GM18868 (cell line): ENCODE data around the gene DDX39A.
"Not testable (repeated sequence)": the region's sequence is repeated elsewhere in the genome, so short reads cannot be mapped to it uniquely, and the experiment has no call there.

Experiments used
- ATAC-seq: cut with Tn5 transposase; IDR thresholded peaks from one replicate; pipeline ENCODE4 v1.9.1; 2021; ENCODE audit warnings: mild to moderate bottlenecking, moderate library complexity; ENCODE audit not compliant: unreplicated experiment

The DDX39A gene

DNA sequence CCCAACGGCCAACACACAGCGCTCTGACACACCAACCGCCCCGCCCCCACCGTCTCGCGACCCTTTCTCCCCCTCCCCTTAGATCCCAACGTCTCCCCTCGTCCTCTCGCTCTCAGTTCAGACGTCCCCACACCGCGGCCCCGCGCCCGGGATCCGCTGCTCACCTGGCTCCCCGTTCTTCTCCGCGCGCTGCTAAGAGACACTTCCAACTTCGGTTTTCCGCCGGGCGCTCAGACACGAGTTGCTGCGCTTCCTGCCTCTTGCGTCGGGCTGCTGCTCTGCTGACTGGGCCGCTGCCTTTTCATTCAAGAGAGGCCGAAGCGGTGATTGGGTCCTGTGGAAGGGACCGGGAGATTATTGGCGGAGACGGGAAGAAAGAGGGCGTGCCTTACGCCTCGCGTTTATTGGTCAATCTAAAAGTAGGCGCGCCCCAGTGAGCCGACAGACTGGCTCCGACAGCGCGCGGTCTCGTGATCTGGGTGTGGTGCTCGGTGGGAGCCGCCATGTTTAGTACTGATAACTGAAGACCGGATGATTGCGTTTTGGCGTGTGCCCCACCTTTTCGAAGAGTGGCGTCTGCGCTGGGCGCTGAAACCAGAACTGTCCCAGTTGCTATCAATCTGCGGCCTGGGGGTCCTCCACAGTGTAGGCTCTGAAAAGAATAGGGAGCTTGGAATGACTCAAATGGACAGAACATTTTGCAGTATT lies at the start of gene DDX39A:
Gene DDX39A, minus strand, starts transcription at position 236 of the 708 bp plus-strand sequence. CDS start 6,121 bp downstream, outside the sequence.
- ATAC-seq = peak; percentile 91

DNA sequence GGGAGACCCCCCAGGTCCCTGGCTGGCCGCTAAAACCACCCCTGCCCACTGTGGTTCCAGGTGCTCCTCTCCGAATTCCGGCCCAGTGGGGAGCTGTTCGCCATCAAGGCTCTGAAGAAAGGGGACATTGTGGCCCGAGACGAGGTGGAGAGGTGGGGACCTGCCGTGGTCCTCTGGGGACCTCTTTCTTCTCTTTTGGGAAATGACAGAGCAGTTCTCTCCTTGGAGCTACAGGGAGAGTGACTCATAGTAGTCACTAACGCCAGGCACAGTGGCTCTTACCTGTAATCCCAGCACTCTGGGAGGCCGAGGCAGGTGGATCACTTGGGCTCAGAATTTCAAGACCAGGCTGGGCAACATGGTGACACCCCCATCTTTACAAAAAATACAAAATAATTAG lies 48.7 kb upstream of the DDX39A start:
- no peak for ATAC-seq

DNA sequence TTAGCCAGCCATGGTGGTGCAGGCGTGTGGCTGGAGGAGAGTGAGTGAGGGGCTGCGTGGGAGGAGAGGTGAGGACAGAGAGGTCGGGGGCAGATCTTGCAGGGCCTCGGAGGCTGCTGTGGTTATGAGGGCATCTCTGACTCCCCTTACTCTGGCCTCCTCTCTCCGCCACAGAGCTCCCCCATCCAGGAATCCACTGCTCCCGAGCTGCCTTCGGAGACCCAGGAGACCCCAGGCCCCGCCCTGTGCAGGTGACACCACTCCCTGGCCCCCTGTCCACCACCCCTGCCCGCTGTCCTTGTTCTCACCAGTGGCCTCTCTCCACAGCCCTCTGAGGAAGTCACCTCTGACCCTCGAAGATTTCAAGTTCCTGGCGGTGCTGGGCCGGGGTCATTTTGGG lies 48.2 kb upstream of the DDX39A start:
- ATAC-seq = no peak

DNA sequence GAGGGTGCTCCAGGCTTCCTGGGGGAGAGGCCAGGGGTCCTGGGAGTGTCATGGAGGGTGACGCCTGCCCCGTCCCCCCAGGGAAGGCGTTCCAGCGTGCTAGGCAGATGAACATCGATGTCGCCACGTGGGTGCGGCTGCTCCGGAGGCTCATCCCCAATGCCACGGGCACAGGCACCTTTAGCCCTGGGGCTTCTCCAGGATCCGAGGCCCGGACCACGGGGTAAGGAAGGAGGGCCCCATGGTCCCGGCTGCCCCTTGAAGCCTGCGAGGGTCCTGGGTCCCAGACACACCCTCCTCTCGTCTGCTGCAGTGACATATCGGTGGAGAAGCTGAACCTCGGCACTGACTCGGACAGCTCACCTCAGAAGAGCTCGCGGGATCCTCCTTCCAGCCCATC lies 44.6 kb upstream of the DDX39A start:
- ATAC-seq = no peak

DNA sequence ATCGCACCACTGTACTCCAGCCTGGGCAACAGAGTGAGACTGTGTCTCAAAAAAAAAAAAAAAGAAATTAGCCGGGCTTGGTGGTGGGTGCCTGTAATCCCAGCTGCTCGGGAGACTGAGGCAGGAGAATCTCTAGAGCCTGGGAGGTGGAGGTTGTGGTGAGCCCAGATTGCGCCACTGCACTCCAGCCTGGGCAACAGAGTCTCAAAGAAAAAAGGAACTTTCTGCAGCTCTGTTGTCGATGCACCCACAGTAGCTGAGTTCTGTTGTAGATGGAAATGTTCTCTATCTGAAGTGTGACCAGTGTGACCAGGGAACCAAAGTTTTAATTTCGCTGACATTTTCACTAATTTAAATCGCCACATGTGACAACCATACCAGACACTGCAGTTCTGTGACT lies 43.3 kb upstream of the DDX39A start:
- ATAC-seq = not testable (repeated sequence)

DNA sequence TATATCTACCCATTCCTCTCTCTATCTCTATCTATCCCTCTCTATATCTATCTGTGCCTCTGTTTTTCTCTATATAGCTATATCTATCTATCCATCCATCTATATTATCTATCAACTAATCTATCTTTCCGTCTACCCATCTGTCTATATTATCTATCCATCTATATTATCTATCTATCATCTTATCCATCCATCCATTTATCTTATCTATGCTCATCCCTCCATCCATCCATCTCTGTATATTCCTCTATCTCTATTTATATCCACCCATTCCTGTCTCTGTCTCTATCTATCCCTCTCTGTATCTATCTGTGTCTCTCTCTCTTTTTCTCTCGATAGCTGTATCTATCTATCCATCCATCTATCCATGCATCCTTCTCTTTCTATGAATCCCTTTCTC lies 41.8 kb upstream of the DDX39A start:
- ATAC-seq = no peak

DNA sequence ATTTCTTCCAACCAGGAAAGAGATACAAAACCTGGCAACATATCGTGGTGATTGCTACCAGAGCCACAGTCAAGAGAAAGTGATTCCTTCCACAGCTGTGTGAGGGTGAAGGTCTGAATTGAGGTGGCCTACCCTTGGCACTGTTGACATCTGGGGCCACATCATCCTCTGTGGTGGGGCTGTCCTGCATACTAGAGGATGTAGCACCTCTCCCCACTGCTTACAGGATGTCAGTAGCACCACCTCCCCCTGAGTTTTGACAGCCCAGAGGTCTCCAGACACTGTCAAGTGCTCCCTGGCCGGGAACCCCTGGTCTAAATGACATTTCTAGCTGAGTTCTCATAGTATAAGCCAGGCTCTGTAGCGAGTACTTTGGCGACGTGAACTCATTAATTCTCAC lies 40.6 kb upstream of the DDX39A start:
- ATAC-seq = no peak

DNA sequence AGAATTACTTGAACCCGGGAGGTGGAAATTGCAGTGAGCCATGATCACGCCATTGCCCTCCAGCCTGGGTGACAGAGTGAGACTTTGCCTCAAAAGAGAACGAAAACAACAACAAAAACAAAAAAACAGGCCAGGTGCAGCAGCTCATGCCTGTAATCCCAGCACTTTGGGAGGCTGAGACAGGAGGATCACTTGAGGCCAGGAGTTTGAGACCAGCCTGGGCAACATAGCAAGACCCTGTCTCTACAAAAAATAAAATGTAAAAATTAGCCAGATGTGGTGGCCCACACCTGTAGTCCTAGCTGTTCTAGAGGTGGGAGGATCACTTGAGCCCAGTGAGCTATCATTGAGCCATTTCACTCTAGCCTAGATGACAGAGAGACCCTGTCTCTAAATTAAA lies 33.2 kb upstream of the DDX39A start:
- ATAC-seq = not testable (repeated sequence)

DNA sequence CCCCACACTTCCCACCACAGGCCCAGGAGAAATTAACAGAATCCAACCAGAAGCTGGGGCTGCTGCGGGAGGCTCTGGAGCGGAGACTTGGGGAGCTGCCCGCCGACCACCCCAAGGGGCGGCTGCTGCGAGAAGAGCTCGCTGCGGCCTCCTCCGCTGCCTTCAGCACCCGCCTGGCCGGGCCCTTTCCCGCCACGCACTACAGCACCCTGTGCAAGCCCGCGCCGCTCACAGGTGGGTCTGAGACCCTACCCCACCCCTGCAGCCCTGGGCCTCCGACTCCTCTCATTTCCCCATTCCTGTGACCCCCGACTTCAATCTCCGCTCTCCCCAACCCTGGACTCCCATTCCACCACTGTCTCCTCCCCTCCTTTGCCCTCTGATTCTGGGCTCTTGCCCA lies 31.7 kb upstream of the DDX39A start:
- no peak for ATAC-seq

DNA sequence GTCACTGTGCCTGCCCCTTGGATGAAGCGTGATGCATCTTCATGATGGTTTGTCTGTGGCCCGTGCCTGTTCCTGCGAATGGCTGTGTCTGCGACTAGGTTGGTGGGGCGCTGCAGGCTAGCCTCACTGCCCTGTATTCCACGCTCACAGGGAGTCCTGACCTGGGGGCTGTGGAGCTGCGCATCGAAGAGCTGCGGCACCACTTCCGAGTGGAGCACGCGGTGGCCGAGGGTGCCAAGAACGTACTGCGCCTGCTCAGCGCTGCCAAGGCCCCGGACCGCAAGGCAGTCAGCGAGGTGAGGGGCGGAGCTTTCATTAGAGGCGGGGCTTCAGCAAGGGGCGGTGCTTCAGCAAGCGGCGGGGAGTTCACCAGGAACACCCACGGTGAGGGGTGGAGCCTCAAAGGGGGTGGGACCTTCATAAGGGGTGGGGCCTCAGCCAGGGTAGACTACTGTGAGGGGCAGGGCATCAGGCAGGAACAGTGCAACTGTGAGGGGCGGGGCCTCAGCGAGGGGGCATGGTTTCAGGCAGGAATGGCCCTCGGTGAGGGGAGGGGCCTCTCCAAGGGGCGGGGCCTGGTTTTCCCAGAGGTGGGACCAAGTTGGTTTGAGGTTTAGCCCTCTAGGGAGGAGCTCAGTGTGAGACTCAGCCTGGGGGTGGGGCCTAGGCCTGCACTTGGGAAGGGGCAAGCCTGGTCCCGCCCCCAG lies 31.2 kb upstream of the DDX39A start:
- ATAC-seq = no peak

DNA sequence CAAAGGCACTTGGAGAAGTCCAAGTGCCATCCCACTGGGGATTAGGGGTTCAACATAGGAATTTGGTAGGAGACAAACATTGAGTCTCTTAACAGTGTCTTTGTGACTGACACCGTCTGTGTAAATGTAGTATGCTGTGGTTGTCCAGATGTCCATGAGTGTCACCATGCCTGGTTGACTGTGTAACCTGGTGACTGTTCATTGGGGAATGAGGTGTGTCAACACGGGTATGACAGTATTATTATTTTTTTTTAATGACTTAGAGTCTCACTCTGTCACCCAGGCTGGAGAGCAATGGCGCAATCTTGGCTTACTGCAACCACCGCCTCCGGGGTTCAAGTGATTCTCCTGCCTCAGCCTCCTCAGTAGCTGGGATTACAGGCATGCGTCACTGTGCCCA lies 30.2 kb upstream of the DDX39A start:
- no peak for ATAC-seq

DNA sequence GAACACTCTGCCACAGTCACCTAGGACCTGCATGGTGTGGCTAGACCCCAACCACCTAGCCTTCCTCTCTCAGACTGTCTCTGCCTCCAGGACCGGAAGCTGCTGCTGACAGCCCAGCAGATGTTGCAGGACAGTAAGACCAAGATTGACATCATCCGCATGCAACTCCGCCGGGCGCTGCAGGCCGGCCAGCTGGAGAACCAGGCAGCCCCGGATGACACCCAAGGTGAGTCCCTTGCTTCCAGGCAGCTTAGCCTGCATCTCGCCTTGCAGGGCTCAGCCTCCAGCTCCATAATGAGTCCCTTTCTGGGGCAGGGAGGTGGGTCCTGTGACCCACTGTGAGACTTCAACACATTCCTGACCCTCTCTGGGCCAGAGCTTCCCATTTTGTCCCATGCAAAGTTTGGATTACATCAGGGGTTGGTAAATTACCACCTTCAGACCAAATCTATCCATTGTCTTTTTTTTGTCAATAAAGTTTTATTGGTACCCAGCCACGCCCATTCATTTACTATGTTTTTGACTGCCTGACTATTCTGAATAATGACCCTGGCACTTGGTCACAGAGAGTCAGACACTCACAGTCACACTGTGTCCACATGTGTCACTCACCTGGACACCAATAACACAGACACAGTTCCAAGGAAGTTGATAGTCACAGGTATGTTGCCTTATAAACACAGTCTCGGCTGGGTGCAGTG lies 27.3 kb upstream of the DDX39A start:
- no peak for ATAC-seq

DNA sequence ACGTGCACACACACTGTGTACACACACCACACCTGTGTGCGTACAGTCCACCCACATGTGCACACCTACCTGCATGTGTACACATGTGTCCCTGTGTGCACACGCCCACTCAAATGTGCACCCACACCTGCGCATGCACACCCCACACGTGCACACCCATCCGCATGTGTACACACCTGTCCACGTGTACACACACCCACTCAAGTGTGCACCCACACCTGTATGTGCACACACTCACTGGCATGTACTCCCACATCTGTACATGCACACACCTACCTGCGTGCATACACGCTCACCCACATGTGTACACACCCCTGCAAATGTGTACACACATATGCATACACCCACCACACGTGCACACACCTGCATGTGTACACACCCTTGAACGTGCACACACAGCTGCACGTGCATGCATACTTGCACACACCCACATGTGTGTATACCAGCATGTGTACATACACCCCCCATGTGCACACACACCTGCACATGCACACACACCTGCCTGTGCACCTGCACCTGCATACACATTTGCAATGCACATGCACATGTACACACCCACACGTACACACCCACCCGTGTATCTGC lies 24.6 kb upstream of the DDX39A start:
- no peak for ATAC-seq

DNA sequence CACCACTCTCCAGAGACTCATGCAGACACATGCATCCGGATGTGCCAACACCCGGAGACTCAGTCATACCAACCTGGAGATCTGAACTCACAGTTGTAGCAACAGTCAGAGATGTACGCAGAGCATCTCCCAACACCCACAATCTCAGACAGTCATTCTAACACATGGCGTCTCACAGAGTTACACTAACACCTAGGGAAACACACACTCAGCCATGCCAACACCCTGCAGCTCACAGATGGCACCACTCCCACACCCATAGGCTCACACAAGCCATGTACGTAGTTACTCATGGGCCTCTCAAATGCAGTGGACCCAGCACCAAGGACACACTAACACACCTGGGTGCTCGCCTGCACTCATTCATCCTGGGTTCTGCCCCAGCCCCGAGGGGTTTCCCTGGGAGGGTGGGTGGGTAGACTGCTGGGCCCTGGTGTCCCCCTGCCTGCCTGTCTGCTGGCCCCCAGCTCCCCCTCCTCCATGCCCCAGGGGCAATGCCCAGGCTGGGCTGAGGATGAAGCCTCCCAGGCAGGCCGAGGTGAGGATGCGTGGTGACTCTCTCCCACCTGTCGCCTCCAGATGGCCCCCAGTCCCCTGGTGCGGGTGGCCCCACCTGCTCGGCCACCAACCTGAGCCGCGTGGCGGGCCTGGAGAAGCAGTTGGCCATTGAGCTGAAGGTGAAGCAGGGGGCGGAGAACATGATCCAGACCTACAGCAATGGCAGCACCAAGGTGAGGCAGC lies 23.9 kb upstream of the DDX39A start:
- no peak for ATAC-seq

DNA sequence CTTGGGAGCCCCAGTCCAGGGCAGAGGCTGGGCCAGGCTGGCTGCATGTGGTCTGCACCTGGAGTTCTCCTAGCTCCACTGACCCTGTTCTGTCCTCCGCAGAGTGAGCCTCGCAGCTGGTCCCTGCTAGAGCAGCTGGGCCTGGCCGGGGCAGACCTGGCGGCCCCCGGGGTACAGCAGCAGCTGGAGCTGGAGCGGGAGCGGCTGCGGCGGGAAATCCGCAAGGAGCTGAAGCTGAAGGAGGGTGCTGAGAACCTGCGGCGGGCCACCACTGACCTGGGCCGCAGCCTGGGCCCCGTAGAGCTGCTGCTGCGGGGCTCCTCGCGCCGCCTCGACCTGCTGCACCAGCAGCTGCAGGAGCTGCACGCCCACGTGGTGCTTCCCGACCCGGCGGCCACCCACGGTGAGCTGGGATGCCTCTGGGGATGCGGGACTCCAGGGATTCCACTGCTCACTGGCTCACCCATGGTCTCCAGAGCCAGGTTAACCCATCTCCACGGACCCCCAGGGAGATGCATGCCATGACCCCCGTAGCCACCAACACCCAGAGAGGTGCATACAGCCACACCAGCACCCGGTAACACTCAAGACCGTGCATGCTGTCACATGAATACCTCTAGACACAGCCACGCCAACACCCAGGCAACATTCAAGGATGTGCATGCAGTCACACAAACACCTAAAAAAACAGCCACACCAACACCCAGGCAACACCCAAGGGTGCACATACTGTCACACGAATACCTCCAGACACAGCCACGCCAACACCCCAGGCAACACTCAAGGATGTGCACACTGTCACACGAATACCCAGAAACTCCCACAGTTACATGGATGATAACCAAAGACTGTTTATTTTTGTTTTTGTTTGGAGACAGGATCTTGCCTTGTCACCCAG lies 22.1 kb upstream of the DDX39A start:
- ATAC-seq = no peak

DNA sequence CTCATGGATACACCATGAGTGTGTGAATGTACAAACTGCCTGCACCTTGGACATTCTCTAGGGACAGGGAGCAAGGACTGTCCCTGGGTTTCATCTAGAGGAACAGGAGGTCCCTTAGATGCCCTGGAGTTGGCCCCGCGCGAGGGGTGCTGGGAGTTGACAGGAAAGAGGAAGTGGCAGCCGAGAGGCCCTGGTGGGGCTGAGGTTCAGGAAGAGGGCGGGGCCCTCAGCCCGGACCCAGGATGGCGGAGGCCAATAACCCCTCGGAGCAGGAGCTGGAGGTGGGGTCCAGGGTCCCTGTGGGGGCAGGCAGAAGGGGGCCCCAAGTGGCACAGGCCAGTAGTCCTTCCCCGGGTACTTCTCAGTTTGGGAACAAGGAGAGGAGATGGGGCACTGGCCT lies 20.9 kb upstream of the DDX39A start:
- ATAC-seq = peak; percentile 79

DNA sequence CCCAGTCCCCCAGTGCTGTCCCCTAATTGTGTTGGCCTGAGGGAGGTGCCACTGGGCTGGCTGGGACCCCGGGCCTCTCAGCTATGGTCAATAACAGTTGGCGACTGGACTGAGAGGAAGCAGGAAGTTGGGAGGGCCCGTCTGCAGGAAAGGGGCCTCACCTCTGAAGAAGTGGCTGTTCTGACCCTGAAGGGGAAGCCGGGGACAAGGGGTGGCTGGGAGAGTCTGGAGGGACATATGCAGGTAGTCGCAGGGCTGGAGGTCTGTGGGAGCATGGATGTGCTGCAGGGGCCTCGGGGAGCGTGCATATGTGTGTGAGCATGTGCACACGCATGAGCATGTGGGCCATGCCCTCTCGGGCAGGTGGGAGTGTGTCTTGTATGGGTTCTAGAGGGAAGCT lies 19.9 kb upstream of the DDX39A start:
- ATAC-seq = no peak

DNA sequence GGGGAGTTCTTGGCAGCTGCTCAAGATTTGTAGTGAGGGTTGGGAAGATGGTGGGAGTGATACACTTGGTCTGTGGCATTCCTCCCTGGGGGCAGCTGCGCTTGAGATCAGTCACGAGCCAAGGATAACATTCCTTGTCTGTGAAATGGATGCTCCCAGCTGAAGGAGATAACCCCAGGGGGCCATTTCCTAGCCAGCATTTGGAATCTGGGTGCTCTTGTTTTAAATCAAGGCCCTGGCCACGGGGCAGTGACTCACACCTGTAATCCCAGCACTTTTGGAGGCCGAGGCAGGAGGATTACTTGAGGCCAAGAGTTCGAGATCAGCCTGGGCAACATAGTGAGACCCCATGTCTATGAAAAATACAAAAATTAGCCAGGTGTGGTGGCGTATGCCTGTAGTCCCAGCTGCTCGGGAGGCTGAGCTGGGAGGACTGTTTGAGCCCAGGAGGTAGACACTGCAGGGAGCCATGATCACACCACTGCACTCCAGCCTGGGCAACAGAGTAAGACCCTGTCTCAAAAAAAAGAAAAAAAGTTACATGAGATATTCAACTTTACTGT lies 18.5 kb upstream of the DDX39A start:
- no peak for ATAC-seq

DNA sequence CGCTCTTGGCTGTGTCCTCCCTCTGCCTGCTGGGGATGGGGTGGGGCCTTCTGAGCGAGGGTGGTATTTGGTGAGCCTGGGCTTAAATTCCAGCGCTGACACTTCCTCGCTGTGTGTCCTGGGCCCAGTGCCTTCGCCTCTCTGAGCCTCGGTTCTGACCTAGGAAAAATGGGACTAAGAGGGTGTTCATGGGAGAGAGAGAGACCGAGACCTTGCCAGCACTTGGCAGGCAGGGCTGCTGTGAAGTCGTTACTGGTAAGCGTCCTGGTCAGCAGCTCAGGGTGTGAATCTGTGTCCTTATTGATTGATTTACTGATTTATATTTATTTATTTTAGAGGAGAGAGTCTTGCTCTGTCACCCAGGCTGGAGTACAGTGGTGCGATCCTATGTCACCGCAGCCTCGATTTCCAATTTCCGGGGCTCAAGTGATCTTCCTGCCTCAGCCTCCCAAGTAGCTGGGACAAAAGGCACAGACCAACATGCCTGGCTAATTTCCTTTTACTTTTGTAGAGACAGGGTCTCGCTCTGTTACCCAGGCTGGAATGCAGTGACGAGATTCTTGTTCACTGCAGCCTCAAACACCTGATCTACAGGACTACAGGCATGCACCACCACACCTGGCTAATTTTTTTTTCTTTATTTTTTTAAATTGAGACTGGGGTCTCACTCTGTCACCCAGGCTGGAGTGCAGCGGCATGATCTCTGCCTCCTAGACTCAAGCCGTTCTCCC lies 16.3 kb upstream of the DDX39A start:
- no peak for ATAC-seq
